GM19043 (cell line): ENCODE data around the gene AKAP13.
"Not testable (repeated sequence)": the region's sequence is repeated elsewhere in the genome, so short reads cannot be mapped to it uniquely, and the experiment has no call there.

Source experiments
- ATAC-seq: cut with Tn5 transposase; IDR thresholded peaks from one replicate; pipeline ENCODE4 v1.9.1; 2021; ENCODE audit warnings: low read depth; ENCODE audit not compliant: unreplicated experiment

Gene AKAP13, protein sequence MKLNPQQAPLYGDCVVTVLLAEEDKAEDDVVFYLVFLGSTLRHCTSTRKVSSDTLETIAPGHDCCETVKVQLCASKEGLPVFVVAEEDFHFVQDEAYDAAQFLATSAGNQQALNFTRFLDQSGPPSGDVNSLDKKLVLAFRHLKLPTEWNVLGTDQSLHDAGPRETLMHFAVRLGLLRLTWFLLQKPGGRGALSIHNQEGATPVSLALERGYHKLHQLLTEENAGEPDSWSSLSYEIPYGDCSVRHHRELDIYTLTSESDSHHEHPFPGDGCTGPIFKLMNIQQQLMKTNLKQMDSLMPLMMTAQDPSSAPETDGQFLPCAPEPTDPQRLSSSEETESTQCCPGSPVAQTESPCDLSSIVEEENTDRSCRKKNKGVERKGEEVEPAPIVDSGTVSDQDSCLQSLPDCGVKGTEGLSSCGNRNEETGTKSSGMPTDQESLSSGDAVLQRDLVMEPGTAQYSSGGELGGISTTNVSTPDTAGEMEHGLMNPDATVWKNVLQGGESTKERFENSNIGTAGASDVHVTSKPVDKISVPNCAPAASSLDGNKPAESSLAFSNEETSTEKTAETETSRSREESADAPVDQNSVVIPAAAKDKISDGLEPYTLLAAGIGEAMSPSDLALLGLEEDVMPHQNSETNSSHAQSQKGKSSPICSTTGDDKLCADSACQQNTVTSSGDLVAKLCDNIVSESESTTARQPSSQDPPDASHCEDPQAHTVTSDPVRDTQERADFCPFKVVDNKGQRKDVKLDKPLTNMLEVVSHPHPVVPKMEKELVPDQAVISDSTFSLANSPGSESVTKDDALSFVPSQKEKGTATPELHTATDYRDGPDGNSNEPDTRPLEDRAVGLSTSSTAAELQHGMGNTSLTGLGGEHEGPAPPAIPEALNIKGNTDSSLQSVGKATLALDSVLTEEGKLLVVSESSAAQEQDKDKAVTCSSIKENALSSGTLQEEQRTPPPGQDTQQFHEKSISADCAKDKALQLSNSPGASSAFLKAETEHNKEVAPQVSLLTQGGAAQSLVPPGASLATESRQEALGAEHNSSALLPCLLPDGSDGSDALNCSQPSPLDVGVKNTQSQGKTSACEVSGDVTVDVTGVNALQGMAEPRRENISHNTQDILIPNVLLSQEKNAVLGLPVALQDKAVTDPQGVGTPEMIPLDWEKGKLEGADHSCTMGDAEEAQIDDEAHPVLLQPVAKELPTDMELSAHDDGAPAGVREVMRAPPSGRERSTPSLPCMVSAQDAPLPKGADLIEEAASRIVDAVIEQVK (N-terminal part only)

DNA sequence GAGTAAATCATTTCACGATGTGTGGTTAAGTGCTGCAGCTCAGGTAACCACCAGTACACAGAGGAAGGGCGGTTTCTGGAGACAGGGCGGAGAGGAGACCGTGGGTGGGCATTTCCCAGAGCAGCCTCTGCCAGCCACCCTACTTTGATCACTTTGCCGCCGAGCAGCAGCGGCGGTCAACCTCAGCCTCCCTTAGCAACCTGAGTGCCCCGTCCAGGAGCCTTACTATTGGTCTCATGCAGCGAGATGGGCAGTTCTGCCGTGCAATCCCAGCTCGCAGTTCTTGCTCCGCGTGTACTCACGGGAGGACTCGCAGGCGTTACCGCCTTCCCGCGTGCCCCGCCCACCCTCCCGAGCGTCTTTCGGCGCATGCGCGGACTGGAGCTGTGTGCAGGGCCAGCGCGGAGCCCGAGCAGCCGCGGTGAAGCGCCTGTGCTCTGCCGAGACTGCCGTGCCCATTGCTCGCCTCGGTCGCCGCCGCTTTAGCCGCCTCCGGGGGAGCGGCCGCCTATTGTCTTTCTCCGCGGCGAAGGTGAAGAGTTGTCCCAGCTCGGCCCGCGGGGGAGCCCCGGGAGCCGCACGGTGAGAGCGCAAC, at the start of gene AKAP13:
TSS of gene AKAP13 (plus strand) at position 387 of the 595 bp plus-strand sequence. CDS start 105,118 bp downstream, outside the sequence.
- peak; percentile 79 for ATAC-seq

DNA sequence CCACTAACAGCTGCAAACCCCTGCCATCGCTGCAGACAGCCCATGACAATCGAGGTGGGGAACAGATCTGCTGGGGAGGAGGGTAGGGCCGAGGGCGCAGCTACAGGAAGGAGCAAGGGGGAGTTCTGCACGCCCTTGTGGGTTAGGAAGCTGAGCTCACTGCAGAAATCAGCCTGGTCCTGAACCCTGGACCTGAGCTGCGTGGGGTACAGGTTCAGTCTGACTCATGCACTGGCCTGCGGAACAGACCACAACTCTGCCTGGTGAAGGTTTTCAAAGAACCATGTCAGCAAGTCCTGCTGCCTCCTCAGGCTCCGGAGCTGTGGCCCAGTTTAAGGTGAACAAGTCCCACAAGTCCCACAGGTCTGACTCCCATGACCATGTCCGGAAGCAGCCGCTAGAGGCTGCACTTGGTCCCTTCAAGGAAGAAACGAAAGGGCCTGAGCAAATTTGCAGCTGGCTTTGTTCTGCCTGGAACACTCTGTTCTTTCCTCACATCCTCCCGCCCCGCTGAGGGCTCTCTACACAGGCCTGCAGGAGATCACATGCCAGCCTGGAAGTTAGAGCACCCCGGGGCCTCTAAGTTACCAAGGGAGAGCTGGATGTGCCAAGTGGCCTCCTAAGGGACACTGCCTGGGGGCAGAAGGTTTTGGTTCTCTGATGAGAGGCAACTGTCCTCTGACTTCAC, 49.4 kb upstream of the AKAP13 start:
- ATAC-seq: peak; percentile 56

DNA sequence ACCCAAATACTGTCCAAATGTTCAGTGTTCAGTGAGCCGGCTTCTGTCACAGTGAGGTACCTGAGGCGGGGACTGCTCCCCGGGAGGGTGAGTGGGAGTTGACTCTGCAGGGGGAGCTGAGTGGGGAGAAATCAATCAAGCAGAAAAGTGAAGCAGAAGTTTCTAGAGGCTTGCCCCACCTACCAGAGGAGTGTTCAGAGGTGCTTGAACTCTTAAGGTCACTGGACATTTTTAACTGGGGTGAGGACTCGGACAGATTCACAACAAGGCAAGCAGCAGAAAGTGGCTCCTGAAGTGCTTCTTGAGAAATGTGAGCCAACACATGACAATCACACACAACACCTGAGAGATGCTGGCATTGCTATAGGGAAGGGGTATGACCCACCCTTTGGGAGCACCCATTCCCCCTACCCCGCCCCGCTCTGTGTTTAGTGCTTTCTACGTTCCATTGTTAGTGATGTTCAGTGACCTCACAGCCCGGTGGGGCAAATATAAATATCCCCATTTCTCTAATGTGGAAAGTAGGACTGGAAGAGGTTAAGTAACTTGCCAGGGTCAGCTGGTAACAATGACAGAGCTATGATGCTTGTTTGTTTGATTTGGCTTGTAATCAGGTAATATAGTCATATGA, 48.6 kb upstream of the AKAP13 start:
- ATAC-seq: no peak

DNA sequence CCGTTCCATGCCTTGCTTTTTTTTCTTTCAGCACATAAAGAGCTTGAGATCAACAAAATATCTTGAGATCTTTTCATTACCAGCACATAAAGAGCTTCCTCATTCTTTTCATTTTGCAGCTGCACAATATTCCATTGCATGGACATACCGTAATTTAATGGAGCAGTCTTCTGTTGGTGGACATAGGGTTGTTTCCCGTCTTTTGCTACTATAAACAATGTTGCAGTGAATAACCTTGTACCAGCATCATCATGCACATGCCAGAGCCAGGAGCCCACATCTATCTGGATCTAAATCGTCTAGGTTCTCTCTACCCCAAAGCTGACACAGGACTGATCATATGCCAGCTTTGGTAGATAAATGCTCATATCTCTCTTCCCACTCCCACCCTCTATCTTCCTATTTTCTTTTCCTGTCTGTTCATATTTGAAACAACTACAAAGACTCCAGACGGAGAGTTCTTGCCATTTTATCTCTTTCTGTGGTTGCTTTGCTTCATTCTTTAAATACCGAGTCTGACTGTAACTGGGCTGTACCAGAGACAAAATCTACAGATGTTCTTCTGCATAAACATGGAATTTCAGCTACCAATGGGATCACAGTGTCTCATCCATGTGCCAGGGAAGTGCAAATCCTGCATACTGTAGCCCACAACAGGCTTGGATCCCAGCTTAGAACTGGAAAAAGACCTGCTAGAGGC, 47.1 kb upstream of the AKAP13 start:
- ATAC-seq: no peak

DNA sequence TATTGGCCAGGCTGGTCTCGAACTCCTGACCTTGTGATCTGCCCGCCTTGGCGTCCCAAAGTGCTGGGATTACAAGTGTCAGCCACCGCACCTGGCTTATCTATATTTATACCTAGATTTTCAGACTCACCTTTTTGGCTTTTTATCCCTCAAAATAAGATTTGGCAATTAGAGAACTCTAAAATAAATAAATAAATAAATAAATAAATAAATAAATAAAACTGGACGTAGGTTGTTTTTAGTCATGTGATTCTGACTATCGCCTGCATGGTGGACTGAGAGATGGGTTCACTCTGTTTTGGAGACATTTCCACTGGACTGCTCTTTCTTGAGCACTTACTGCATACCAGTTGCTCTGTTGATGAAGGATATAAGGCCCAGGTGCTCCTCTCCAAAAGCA, 46.2 kb upstream of the AKAP13 start:
- ATAC-seq: no peak

DNA sequence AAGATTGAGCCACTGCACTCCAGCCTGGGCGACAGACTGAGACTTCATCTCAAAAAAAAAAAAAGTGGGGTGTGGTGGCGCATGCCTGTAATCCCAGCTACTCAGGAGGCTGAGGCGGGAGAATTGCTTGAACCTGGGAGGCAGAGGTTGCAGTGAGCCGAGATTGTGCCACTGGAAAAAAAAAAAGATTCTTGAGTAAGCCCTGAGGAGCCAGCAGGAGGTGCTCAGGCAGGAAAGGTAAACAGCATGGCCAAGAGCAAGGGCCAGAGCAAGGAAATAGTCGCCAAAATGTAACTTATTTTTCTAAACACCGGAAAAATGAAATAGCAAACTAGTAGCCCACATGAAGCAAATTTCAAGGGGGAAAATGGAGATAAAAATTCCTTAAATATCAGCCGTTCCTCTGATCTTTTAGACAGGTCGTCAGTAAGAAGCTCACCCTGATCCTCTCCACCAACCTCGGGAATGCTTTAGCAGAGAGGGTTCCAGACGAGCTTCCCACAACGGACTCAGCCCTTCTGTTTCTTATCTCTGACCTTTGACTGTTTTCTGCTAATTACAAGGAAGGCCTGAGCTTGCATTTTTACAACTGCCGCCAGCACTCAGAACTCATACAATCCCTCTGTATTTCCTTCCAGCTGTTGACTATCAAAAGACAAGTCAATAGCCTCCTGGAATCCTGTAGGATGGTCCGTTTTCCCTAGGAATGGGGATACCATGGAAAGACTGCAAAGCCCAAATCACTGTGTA, 45.0 kb upstream of the AKAP13 start:
- no peak for ATAC-seq

DNA sequence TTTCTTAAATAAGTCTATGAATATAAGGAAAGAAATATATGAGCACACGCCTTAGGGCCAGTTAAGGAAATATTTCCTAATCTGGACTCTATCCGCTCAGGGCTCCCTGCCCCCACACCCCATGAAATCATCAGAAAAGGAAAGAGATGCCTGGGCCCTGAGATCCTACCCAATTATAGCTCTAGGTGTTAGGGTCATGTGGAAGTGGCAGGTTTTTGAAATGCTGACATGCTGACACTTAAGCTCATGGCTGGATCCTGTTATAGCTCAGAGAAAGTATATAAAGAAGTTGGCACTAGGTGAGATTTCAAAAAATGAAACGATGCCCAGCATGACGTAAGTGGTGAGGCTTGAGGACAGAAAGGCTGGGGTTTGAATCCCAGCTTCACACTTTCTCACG, 43.5 kb upstream of the AKAP13 start:
- ATAC-seq: no peak

DNA sequence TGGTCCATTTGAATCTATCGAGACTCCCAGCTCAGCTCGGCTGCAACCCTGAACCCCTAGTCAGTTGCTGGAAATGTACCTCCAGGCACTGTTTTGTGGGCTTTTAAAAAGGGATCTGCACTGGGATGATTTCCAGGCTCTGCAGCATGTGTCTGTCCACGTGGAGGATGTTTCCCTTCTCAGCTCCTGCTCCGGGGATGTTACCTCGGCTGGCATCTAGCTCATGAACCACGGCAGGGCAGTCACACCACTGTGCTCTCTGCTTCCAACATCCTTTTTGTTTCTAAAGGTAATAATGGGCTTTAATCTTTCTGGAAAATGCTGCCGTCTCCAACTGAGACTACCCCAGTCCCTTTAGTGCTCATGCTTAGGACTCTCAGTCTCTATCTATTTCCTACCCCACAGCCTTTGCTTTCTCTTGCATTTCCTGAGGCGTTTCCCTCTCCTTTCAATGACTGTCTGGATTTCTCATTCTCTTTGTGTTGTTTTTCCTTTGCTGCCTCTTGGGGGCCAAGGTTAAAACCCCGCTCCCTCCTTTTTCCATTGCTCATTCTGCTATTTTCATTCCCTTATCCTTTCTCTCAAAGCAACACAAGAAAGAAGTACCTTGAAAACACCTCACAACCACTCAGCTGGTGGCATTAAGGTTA, 42.9 kb upstream of the AKAP13 start:
- ATAC-seq: no peak

DNA sequence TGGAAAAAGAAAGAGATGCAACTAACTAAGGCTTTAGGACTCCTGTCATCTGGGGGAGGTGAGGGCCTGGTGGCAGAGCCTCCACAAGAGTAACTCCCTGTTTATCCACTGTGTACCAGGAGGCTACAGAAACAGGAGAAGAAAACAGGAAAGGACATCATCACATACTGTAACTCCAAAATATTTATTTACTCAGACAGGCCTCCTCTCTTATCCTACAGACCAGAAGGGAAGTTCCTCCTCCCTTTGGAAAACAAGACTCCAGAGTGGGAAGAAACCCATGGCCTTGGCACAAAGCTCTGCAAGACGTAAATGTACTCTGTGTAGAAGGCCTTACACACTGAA, 40.1 kb upstream of the AKAP13 start:
- no peak for ATAC-seq

DNA sequence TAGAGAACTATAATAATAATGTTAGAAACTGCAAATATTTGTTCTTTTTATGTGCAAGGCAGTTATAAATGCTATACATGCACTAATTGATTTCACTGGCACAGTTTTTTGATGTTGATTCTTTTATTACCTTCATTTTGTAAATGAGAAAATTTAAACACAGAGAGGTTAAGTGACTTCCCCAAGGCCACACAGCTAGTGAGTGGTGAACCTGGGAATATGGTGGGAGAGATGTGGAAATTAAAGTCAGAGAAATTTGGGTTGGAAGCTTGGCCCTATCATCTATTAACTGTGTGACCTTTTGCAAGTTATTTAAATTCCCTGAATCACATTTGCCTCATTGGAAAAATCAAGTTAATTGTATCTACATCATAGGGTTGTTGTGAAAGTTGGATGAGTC, 39.6 kb upstream of the AKAP13 start:
- no peak for ATAC-seq

DNA sequence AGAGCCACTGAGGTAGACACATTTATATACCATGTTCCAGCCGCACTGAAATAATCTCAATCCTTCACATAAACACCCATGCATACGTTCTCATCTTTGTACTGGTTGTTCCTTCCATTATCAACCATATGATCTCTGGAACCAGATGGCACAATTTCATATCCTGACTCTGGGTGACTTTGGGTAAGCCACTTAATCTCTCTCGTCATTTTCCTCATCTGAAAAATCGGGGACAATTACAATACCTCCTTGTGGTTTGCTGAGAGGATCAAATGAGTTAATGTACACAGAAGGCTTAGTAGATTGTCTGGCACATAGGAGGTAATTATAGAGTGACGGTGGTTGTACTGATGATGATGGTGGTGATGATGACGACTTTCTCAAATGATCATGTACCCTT, 38.2 kb upstream of the AKAP13 start:
- ATAC-seq: not testable (repeated sequence)

DNA sequence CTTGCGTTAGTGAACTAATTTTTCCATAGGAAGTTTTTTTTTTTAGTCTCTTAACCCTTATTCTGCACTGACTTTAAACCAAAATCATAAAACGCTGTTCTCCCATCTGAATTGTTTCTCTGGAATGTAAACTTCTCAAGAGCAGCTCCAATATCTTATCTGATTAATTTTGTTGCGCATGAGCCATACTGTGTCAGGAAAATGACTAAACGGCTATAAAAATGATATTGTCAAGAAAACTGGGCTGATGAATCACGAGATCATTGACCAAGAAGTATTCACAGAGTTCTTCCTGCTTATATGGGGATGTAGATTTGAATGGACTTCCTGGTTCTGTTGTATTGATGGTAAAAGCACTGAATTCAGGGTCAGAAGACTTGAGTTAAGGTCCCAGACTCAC, 37.0 kb upstream of the AKAP13 start:
- ATAC-seq: not testable (repeated sequence)

DNA sequence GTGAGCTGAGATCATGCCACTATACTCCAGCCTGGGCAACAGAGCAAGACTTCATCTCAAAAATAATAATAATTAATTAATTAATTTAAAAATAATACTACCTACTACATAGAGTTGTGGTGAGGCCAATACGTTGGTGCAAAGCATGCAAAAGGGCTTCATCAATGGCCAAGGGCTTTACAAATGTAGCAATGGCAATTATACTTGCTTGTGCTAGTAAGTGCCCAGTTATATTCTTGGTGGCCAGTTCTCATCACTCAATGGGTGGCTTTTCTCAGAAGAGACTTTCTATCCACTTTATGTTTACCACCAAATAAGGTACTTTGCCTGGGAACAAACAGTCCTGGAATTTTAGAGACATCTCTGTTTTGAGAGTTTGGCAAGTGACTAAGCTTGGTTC, 36.2 kb upstream of the AKAP13 start:
- ATAC-seq: not testable (repeated sequence)

DNA sequence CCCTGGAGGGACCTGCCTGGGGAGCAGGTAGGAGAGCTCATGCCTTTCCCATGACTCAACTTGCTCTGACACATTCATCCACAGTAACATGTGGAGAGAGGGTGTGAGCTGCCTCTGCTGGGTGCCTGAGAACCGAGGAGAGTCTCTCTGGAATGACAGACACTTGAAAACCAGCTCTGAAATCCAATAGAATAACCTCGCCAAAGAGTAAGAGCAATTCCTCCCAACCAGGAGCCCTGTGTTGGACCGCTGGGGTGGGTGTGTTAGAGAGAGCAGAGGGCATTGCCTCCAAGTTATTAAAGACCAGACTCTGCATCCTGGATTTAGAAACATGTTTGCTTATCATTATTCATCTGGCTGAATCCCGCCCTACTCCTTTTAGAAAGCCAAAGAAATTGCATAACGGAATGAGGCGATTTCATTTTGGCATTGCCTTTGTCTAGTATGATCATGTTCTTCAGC, 35.7 kb upstream of the AKAP13 start:
- not testable (repeated sequence) for ATAC-seq

DNA sequence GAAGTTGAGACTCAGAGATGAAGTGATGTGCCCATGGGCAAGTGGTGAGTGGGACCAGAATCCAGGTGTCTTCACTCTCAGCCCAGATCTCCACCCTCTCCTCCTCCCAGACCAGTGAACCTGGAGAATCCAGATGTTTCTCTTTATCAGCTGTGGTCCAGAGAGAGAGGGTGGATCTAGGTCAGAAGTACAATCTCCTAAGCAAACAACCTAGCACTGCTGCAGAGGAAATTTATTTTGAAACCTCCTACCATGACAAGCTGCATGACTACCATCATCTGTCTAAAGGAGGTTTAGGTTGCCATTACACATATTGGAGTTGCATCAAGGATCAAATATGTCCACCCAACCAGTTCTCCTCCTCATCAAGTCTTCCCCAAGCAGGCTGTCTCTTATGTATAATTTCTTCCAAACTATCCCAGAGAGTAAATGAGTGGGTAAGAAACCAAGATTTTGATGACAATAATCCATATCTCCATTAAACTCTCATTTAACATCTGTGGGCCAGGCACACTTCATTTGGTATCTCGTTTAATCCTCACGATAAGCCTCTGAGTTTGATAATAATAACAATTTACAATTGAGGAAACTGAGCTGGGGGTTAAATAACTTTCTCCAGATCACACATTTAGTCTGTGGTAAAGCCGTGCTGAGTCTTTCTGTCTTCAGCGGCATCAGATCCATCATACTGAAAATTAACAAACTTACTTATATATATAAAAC, 35.0 kb upstream of the AKAP13 start:
- ATAC-seq: not testable (repeated sequence)

DNA sequence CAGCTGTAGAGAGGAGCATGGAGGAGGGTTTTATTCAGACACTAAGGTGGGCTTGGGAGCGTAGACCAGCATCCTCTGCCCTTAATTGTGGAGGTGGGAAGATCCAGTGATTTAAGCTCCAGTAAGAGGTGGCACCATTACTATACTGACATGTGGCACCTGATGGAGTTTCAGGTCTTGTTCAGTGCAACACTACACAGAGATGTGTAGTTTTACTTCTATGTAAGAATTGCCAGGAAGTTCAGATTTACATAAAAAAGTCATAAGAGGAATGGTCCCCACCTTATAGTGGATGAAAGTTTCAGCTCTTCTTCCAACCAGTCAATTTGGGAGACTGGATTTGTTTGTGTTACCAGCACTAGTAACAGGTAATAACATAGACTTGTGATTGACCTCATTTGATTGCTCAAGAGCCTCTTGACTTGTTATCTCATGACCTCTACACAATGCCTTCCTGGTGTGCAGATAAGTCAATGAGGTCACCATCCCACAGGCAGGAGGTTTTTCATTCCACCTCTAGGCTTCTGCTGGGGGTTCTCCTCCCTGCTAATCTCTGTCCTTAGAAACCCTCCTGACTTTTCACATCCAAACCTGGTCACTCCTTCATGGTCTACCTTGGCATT, 33.8 kb upstream of the AKAP13 start:
- not testable (repeated sequence) for ATAC-seq
